Liver (tissue), 9 donors: ENCODE measurements around the gene SLC28A3. TPM values are rescaled to one million over a fixed set of nuclear protein-coding genes. Genes with fewer than 3 reads are reported as not detected.

Source experiments
- DNase-seq: peaks from one replicate; pipeline ENCODE4 v3.0.0-alpha.2; 2017; ENCODE audit warnings: low spot score
- H3K27ac ChIP-seq, 2 donors: one replicate each; pipeline ENCODE4 v1.7.0; 2013; ENCODE audit warnings: inconsistent platforms in 2 of 2, low read length in 2 of 2, control low read depth in 1 of 2, low read depth in 1 of 2, mild to moderate bottlenecking in 1 of 2
- H3K27me3 ChIP-seq, 4 donors: one replicate each; pipeline versions ENCODE4 v1.6.1 to v1.7.0; 2013; ENCODE audit warnings: low read length in 3 of 4, inconsistent platforms in 1 of 4, mild to moderate bottlenecking in 1 of 4, moderate library complexity in 1 of 4; ENCODE audit not compliant: control insufficient read depth in 4 of 4, insufficient read depth in 4 of 4
- H3K36me3 ChIP-seq, 4 donors: one replicate each; pipeline versions ENCODE4 v1.6.1 to v1.7.0; 2013; ENCODE audit warnings: low read length in 3 of 4, mild to moderate bottlenecking in 3 of 4, low read depth in 1 of 4, moderate library complexity in 1 of 4; ENCODE audit not compliant: control insufficient read depth in 4 of 4, insufficient read depth in 3 of 4
- H3K4me1 ChIP-seq, 4 donors: one replicate each; pipeline versions ENCODE4 v1.6.1 to v1.7.0; 2013; ENCODE audit warnings: low read length in 3 of 4, mild to moderate bottlenecking in 3 of 4, moderate library complexity in 1 of 4; ENCODE audit not compliant: control insufficient read depth in 4 of 4, insufficient read depth in 4 of 4
- H3K4me3 ChIP-seq, 3 donors: one replicate each; pipeline versions ENCODE4 v1.6.1 to v1.7.0; 2013; ENCODE audit warnings: low read length in 3 of 3, control low read depth in 1 of 3, low read depth in 1 of 3, mild to moderate bottlenecking in 1 of 3
- H3K9ac ChIP-seq, 2 donors: one replicate each; pipeline ENCODE4 v1.7.0; 2013; ENCODE audit warnings: low read length in 2 of 2, mild to moderate bottlenecking in 2 of 2, moderate library complexity in 2 of 2, control low read depth in 1 of 2, low read depth in 1 of 2
- H3K9me3 ChIP-seq, 4 donors: one replicate each; pipeline versions ENCODE4 v1.6.1 to v1.7.0; 2013; ENCODE audit warnings: low read length in 3 of 4; ENCODE audit not compliant: control insufficient read depth in 4 of 4
- EGR1 ChIP-seq, 2 donors: IDR thresholded peaks; 2 replicates each; pipeline ENCODE4 v1.6.1; 2016 to 2018; ENCODE audit warnings: antibody characterized with exemption in 2 of 2, low read depth in 2 of 2
- FOXA1 ChIP-seq: IDR thresholded peaks from 2 replicates; pipeline ENCODE4 v1.6.1; 2016; ENCODE audit warnings: antibody characterized with exemption
- FOXA2 ChIP-seq: IDR thresholded peaks from 2 replicates; pipeline ENCODE4 v1.6.1; 2016; ENCODE audit warnings: antibody characterized with exemption
- GABPA ChIP-seq, 2 donors: IDR thresholded peaks in 1 of 2; conservative IDR thresholded peaks in 1 of 2; 2 replicates each; pipeline ENCODE4 v1.6.1; 2016; ENCODE audit warnings: antibody characterized with exemption in 2 of 2, mild to moderate bottlenecking in 1 of 2, moderate library complexity in 1 of 2
- HNF4A ChIP-seq, 2 donors: conservative IDR thresholded peaks; 2 replicates each; pipeline ENCODE4 v1.6.1; 2016; ENCODE audit warnings: antibody characterized with exemption in 2 of 2, mild to moderate bottlenecking in 2 of 2
- HNF4G ChIP-seq: IDR thresholded peaks from 2 replicates; pipeline ENCODE4 v1.6.1; 2016; ENCODE audit warnings: antibody characterized with exemption
- JUND ChIP-seq, 2 donors: IDR thresholded peaks; 2 replicates each; pipeline ENCODE4 v1.6.1; 2016; ENCODE audit warnings: antibody characterized with exemption in 2 of 2
- NR2F2 ChIP-seq: IDR thresholded peaks from 2 replicates; pipeline ENCODE4 v1.6.1; 2016; ENCODE audit warnings: antibody characterized with exemption
- RAD21 ChIP-seq, 2 donors: IDR thresholded peaks; 2 replicates each; pipeline ENCODE4 v1.6.1; 2016; ENCODE audit warnings: antibody characterized with exemption in 2 of 2, mild to moderate bottlenecking in 2 of 2
- RXRA ChIP-seq, 2 donors: IDR thresholded peaks; 2 replicates each; pipeline ENCODE4 v1.6.1; 2017 to 2018; ENCODE audit warnings: antibody characterized with exemption in 2 of 2, mild to moderate bottlenecking in 1 of 2
- SP1 ChIP-seq: IDR thresholded peaks from 2 replicates; pipeline ENCODE4 v1.6.1; 2018; ENCODE audit warnings: antibody characterized with exemption, mild to moderate bottlenecking
- TAF1 ChIP-seq: conservative IDR thresholded peaks from 2 replicates; pipeline ENCODE4 v1.6.1; 2016; ENCODE audit warnings: antibody characterized with exemption, mild to moderate bottlenecking
- YY1 ChIP-seq: IDR thresholded peaks from 2 replicates; pipeline ENCODE4 v1.6.1; 2016; ENCODE audit warnings: antibody characterized with exemption, mild to moderate bottlenecking
- WGBS: extraction: QIAGEN DNeasy Blood & Tissue Kit; methylation state at CpG from one replicate; pipeline ENCODE4 v1.1.7; 2013; 5-methylcytosine and 5-hydroxymethylcytosine counted together
- polyA plus RNA-seq, 2 donors: library from polyadenylated mRNA; stranded (reverse) in 1 of 2; unstranded in 1 of 2; fragments of 200-250 nt in 1 of 2; fragments of >200 nt in 1 of 2; fragmentation: Nextera tagmentation in 1 of 2; extraction: Ambion mirVana in 1 of 2; gene quantifications; one replicate each; pipeline versions ENCODE4 v1.2.1 to v1.2.3, GENCODE V29; 2013 to 2015
- total RNA-seq, 2 donors: library from RNA; depleted of rRNA; stranded (reverse); fragments of >200 nt; gene quantifications; one replicate each; pipeline ENCODE4 v1.2.3, GENCODE V29; 2014
- TF ChIP-seq, protein P1 (sequence below): IDR thresholded peaks from 2 replicates; pipeline ENCODE4 v1.6.1; 2016; ENCODE audit warnings: antibody characterized with exemption
- TF ChIP-seq, protein P2 (sequence below): fragments of 150-350 bp; IDR thresholded peaks from 2 replicates; pipeline ENCODE4 v1.5.1; 2017; ENCODE audit warnings: improper control_type of control experiment, low read depth, low read length; ENCODE audit not compliant: missing input control
- TF ChIP-seq, protein P3 (sequence below): IDR thresholded peaks from 2 replicates; pipeline ENCODE4 v1.6.1; 2016; ENCODE audit warnings: antibody characterized with exemption
- TF ChIP-seq, protein P4 (sequence below): IDR thresholded peaks from 2 replicates; pipeline ENCODE4 v1.6.1; 2016; ENCODE audit warnings: antibody characterized with exemption, mild to moderate bottlenecking
- TF ChIP-seq, protein P5 (sequence below): IDR thresholded peaks from 2 replicates; pipeline ENCODE4 v1.6.1; 2016; ENCODE audit warnings: antibody characterized with exemption
- donor health status: healthy.
- donor health status: healthy.
- donor health status: healthy.
- donor health status: healthy.
- donor health status: healthy.

The SLC28A3 gene
- total and polyA plus RNA-seq, 4 donors, result 0.07 to 1.3 (median 0.28) TPM

DNA sequence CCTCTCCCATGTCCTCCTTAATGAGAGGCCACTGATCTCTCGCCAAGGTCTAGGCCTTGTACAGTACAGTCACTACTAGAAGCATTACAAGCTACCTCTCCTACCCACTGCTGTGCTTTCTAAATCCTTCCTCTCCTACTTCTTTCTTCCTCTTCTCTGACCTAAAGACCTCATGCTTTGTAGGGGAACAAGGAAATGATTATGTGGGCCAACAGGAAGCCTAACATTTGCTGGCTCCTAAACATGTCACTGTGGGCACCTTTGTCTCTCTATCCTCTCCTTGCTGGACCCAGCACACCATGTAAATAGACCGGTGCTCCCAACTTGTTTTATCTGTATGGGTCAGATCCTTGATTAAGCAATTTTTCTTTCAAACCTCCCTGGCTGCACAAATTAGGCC, 16.7 kb downstream of the SLC28A3 start:
- Histone ChIP-seq H3K27me3 (no peaks in the 10 kb centered on the region), H3K36me3 (no peaks in the 10 kb centered on the region), H3K4me3 (no peak overlapping the region), H3K4me1 (no peaks in the 10 kb centered on the region), H3K9me3 (peaks cover 0 to 6% (median 0%) of the 10 kb centered on the region in 4 donors), H3K9ac (no peak overlapping the region), H3K27ac (no peak overlapping the region)
- 73% methylated on average over 2 of the region's 2 CpGs for WGBS
- TF ChIP-seq YY1 (no peak), HNF4A (conservative IDR thresholded peaks at IDR 0.05) (no peak), SP1 (no peak), EGR1 (IDR thresholded peaks at IDR 0.05; ENCODE audit: low read depth in 2 of 2) (no peak), RXRA (IDR thresholded peaks at IDR 0.05) (no peak), FOXA1 (no peak), GABPA (IDR thresholded peaks at IDR 0.05 in 1 of 2, conservative IDR thresholded peaks at IDR 0.05 in 1 of 2) (no peak), NR2F2 (no peak), TAF1 (no peak), HNF4G (no peak), FOXA2 (no peak), JUND (IDR thresholded peaks at IDR 0.05) (no peak), RAD21 (IDR thresholded peaks at IDR 0.05) (no peak)
- TF ChIP-seq, protein P1, sequence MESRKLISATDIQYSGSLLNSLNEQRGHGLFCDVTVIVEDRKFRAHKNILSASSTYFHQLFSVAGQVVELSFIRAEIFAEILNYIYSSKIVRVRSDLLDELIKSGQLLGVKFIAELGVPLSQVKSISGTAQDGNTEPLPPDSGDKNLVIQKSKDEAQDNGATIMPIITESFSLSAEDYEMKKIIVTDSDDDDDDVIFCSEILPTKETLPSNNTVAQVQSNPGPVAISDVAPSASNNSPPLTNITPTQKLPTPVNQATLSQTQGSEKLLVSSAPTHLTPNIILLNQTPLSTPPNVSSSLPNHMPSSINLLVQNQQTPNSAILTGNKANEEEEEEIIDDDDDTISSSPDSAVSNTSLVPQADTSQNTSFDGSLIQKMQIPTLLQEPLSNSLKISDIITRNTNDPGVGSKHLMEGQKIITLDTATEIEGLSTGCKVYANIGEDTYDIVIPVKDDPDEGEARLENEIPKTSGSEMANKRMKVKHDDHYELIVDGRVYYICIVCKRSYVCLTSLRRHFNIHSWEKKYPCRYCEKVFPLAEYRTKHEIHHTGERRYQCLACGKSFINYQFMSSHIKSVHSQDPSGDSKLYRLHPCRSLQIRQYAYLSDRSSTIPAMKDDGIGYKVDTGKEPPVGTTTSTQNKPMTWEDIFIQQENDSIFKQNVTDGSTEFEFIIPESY, result no peak
- TF ChIP-seq, protein P2, sequence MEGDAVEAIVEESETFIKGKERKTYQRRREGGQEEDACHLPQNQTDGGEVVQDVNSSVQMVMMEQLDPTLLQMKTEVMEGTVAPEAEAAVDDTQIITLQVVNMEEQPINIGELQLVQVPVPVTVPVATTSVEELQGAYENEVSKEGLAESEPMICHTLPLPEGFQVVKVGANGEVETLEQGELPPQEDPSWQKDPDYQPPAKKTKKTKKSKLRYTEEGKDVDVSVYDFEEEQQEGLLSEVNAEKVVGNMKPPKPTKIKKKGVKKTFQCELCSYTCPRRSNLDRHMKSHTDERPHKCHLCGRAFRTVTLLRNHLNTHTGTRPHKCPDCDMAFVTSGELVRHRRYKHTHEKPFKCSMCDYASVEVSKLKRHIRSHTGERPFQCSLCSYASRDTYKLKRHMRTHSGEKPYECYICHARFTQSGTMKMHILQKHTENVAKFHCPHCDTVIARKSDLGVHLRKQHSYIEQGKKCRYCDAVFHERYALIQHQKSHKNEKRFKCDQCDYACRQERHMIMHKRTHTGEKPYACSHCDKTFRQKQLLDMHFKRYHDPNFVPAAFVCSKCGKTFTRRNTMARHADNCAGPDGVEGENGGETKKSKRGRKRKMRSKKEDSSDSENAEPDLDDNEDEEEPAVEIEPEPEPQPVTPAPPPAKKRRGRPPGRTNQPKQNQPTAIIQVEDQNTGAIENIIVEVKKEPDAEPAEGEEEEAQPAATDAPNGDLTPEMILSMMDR, result no peak
- TF ChIP-seq, protein P3, sequence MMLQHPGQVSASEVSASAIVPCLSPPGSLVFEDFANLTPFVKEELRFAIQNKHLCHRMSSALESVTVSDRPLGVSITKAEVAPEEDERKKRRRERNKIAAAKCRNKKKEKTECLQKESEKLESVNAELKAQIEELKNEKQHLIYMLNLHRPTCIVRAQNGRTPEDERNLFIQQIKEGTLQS, result no peak
- TF ChIP-seq, protein P4, sequence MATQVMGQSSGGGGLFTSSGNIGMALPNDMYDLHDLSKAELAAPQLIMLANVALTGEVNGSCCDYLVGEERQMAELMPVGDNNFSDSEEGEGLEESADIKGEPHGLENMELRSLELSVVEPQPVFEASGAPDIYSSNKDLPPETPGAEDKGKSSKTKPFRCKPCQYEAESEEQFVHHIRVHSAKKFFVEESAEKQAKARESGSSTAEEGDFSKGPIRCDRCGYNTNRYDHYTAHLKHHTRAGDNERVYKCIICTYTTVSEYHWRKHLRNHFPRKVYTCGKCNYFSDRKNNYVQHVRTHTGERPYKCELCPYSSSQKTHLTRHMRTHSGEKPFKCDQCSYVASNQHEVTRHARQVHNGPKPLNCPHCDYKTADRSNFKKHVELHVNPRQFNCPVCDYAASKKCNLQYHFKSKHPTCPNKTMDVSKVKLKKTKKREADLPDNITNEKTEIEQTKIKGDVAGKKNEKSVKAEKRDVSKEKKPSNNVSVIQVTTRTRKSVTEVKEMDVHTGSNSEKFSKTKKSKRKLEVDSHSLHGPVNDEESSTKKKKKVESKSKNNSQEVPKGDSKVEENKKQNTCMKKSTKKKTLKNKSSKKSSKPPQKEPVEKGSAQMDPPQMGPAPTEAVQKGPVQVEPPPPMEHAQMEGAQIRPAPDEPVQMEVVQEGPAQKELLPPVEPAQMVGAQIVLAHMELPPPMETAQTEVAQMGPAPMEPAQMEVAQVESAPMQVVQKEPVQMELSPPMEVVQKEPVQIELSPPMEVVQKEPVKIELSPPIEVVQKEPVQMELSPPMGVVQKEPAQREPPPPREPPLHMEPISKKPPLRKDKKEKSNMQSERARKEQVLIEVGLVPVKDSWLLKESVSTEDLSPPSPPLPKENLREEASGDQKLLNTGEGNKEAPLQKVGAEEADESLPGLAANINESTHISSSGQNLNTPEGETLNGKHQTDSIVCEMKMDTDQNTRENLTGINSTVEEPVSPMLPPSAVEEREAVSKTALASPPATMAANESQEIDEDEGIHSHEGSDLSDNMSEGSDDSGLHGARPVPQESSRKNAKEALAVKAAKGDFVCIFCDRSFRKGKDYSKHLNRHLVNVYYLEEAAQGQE, result no peak
- TF ChIP-seq, protein P5, sequence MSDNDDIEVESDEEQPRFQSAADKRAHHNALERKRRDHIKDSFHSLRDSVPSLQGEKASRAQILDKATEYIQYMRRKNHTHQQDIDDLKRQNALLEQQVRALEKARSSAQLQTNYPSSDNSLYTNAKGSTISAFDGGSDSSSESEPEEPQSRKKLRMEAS, result no peak
- DNase-seq, result no peak
